GM12878 (cell line): ENCODE data around the gene DIDO1. TPM values are rescaled to one million over a fixed set of nuclear protein-coding genes. Genes with fewer than 3 reads are reported as not detected.
A peak's percentile ranks its signal among the peaks of the same experiment; 100 is the strongest.

ENCODE experiments used
- ATAC-seq: fragments of 200-7000 bp; cut with Tn5 transposase; 3 replicates; pipeline ENCODE4 v1.9.1; 2020; ENCODE audit warnings: mild to moderate bottlenecking, moderate library complexity
- BruUV-seq: library from RNA; stranded (reverse); fragments of 400-500 nt; replicated peaks from 2 replicates; lab custom pipeline; 2021; lab: Mats Ljungman, UMichigan
- CTCF ChIA-PET: fragments of 300-600 bp; sonication (Branson Sonifier 250); formaldehyde crosslinking; extraction: SDS; loops from one replicate; lab custom pipeline; 2021; ENCODE audit warnings: inconsistent platforms; lab: Yijun Ruan, JAX
- POLR2A ChIA-PET: fragments of 350-600 bp; formaldehyde crosslinking; extraction: SDS; loops from one replicate; lab custom pipeline; 2021; ENCODE audit warnings: inconsistent platforms; lab: Charles Lee
- RAD21 ChIA-PET: fragments of 300-600 bp; sonication (Branson Sonifier 250); formaldehyde crosslinking; loops from one replicate; lab custom pipeline; 2023; ENCODE audit warnings: antibody characterized with exemption; ENCODE audit not compliant: unreplicated experiment; lab: Charles Lee
- SMC1A ChIA-PET: fragments of 300-600 bp; sonication (Branson Sonifier 250); formaldehyde crosslinking; loops from one replicate; lab custom pipeline; 2023; ENCODE audit not compliant: unreplicated experiment, uncharacterized antibody; lab: Charles Lee
- DNase-seq: peaks from one replicate; pipeline ENCODE4 v3.0.0-alpha.2; 2011; ENCODE audit warnings: low read depth, low spot score
- FAIRE-seq: peaks from 3 replicates; lab custom pipeline; 2011; peaks lifted over from hg19 to GRCh38; lab: Jason Lieb, UNC
- H2AFZ ChIP-seq: 2 replicates; pipeline ENCODE4 v1.6.0; 2011; ENCODE audit warnings: low read depth, low read length, control low read depth; ENCODE audit not compliant: control insufficient read depth
- H3K27ac ChIP-seq: 2 replicates; pipeline ENCODE4 v1.5.1; 2011; ENCODE audit warnings: control low read depth; ENCODE audit not compliant: control insufficient read depth, insufficient read depth
- H3K27me3 ChIP-seq, 2 experiments: replicated peaks in 1 of 2; 2 replicates each; pipeline versions ENCODE4 v1.6.0 to v1.6.1; 2011; ENCODE audit warnings: low read length in 1 of 2; ENCODE audit not compliant: control insufficient read depth in 2 of 2, insufficient read depth in 2 of 2
- H3K36me3 ChIP-seq, 2 experiments: 2 replicates each; pipeline ENCODE4 v1.5.1; 2011; ENCODE audit warnings: low read length in 1 of 2; ENCODE audit not compliant: control insufficient read depth in 2 of 2, insufficient read depth in 2 of 2
- H3K4me1 ChIP-seq: 2 replicates; pipeline ENCODE4 v1.6.1; 2011; ENCODE audit warnings: mild to moderate bottlenecking, low read length, moderate library complexity, mixed read lengths; ENCODE audit not compliant: control insufficient read depth, insufficient read depth
- H3K4me2 ChIP-seq: 2 replicates; pipeline ENCODE4 v1.6.0; 2011; ENCODE audit warnings: control low read depth; ENCODE audit not compliant: control insufficient read depth, insufficient read depth
- H3K4me3 ChIP-seq: fragments of 200-600 bp; sonication (generic); 2 replicates; pipeline ENCODE4 v1.5.1; 2016
- H3K79me2 ChIP-seq: 2 replicates; pipeline ENCODE4 v1.6.0; 2011; ENCODE audit warnings: low read length; ENCODE audit not compliant: control insufficient read depth, insufficient read depth
- H3K9ac ChIP-seq: 2 replicates; pipeline ENCODE4 v1.8.0; 2011; ENCODE audit warnings: low read length, control low read depth, mixed read lengths; ENCODE audit not compliant: control insufficient read depth, insufficient read depth
- H3K9me3 ChIP-seq: replicated peaks from 3 replicates; pipeline ENCODE4 v1.5.1; 2011; ENCODE audit warnings: mild to moderate bottlenecking, low read length; ENCODE audit not compliant: control insufficient read depth, insufficient read depth
- H4K20me1 ChIP-seq: 2 replicates; pipeline ENCODE4 v1.6.0; 2011; ENCODE audit not compliant: control insufficient read depth, insufficient read depth
- CBX3 ChIP-seq: fragments of 200-600 bp; sonication (generic); IDR thresholded peaks from 2 replicates; pipeline ENCODE4 v1.6.1; 2016; ENCODE audit warnings: low read depth, borderline replicate concordance
- CHD2 ChIP-seq: IDR thresholded peaks from 2 replicates; pipeline ENCODE4 v1.6.1; 2011; ENCODE audit warnings: low read depth, low read length, improper control_type of control experiment, borderline replicate concordance
- FOXK2 ChIP-seq: fragments of 450-650 bp; IDR thresholded peaks from 2 replicates; pipeline ENCODE4 v1.6.1; 2017; ENCODE audit warnings: mild to moderate bottlenecking, moderate library complexity
- MLLT1 ChIP-seq: fragments of 450-650 bp; IDR thresholded peaks from 2 replicates; pipeline ENCODE4 v1.6.1; 2016; ENCODE audit warnings: mild to moderate bottlenecking
- PKNOX1 ChIP-seq: fragments of 450-650 bp; IDR thresholded peaks from 2 replicates; pipeline ENCODE4 v1.6.1; 2016; ENCODE audit warnings: mild to moderate bottlenecking
- POLR2A ChIP-seq: IDR thresholded peaks from 2 replicates; pipeline ENCODE4 v1.6.1; 2011; ENCODE audit warnings: low read depth, mild to moderate bottlenecking, low read length
- WGBS: methylation state at CpG from one replicate; pipeline ENCODE4 v1.1.6; 2016; ENCODE audit warnings: low lambda C conversion rate; ENCODE audit not compliant: insufficient replicate concordance, insufficient coverage; ENCODE audit errors: missing lambda C conversion rate; 5-methylcytosine and 5-hydroxymethylcytosine counted together
- in situ Hi-C: fragments of 300-500 bp; cut with MboI; formaldehyde crosslinking; loops from 9 replicates; pipeline ENCODE4 v1.14.3; 2018; ENCODE audit warnings: mixed read lengths
- intact Hi-C: fragments of 100-400 bp; cut with micrococcal nuclease; formaldehyde crosslinking; loops from one replicate; pipeline ENCODE4 v1.14.2; 2022; ENCODE audit not compliant: unreplicated experiment
- polyA plus RNA-seq, 11 experiments: library from polyadenylated mRNA; depleted of rRNA in 4 of 11; unstranded in 6 of 11; stranded (reverse) in 5 of 11; fragments of >200 nt; fragmentation: Nextera tagmentation in 4 of 11; fragmentation: Illumina TruSeq in 1 of 11; extraction: Ambion mirVana in 4 of 11; extraction: Trizol in 1 of 11; gene quantifications; 1 replicate in 1 of 11; 2 replicates in 10 of 11; pipeline versions ENCODE4 v1.2.1 to v1.2.3, GENCODE V29; 2011 to 2016; ENCODE audit warnings: inconsistent platforms in 2 of 11, missing spikeins in 2 of 11, low read depth in 1 of 11
- total RNA-seq, 4 experiments: library from RNA; depleted of rRNA in 3 of 4; stranded (reverse); fragments of >200 nt in 3 of 4; fragmentation: Illumina TruSeq in 1 of 4; extraction: Trizol in 1 of 4; gene quantifications; 2 replicates each; pipeline versions ENCODE4 v1.2.1 to v1.2.3, GENCODE V29; 2013 to 2021
- TF ChIP-seq, protein P1 (sequence below): fragments of 150-350 bp; IDR thresholded peaks from 2 replicates; pipeline ENCODE4 v1.6.1; 2014; ENCODE audit warnings: mild to moderate bottlenecking, low read depth, low read length
- TF ChIP-seq, protein P2 (sequence below): fragments of 450-650 bp; conservative IDR thresholded peaks from 2 replicates; pipeline ENCODE4 v1.6.1; 2017; ENCODE audit warnings: mild to moderate bottlenecking, moderate library complexity
- TF ChIP-seq, protein P3 (sequence below): IDR thresholded peaks from 2 replicates; pipeline ENCODE4 v1.6.1; 2011; ENCODE audit warnings: mild to moderate bottlenecking, low read depth, low read length, moderate library complexity; ENCODE audit not compliant: insufficient replicate concordance

DIDO1 gene
- total and polyA plus RNA-seq, 10 of the 15 experiments (the other 5 are each of a cell fraction or from before 2014, with no cell fraction given) = 5.5 to 56.4 (median 38.4) TPM

- Histone ChIP-seq H3K4me1 (peaks cover 35% of the 10 kb centered on the region), H3K27me3 (no peaks in the 10 kb centered on the region), H3K4me2 (peak overlapping the region; percentile 96), H3K79me2 (peaks cover 99% of the 10 kb centered on the region), H4K20me1 (peaks cover 17% of the 10 kb centered on the region), H2AFZ (no peak overlapping the region), H3K36me3 (no peaks in the 10 kb centered on the region; a peak in 2 of 4 replicates), H3K9me3 (no peaks in the 10 kb centered on the region), H3K27ac (peak overlapping the region; percentile 96), H3K4me3 (peak overlapping the region; percentile 64), H3K9ac (peak overlapping the region; percentile 83)
- WGBS = 35% methylated on average over 12 of the region's 12 CpGs
- intact Hi-C loops (no loop called here), in situ Hi-C loops (no loop called here)
- POLR2A ChIA-PET = interaction anchor here (0.7 to 5.4 kb wide), 6 partner anchors 9 to 89 kb away, joined by 3 to 59 read pairs (median 4); partner anchors contain the start of genes GID8 and TCFL5
- TF ChIP-seq CBX3 = no peak
- no peak for TF ChIP-seq CHD2
- no peak for TF ChIP-seq POLR2A
- TF ChIP-seq, protein P1, sequence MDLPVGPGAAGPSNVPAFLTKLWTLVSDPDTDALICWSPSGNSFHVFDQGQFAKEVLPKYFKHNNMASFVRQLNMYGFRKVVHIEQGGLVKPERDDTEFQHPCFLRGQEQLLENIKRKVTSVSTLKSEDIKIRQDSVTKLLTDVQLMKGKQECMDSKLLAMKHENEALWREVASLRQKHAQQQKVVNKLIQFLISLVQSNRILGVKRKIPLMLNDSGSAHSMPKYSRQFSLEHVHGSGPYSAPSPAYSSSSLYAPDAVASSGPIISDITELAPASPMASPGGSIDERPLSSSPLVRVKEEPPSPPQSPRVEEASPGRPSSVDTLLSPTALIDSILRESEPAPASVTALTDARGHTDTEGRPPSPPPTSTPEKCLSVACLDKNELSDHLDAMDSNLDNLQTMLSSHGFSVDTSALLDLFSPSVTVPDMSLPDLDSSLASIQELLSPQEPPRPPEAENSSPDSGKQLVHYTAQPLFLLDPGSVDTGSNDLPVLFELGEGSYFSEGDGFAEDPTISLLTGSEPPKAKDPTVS = no peak
- TF ChIP-seq PKNOX1 = peak; percentile 95
- TF ChIP-seq FOXK2 = 0 out of 2 replicates have a peak, but pooled peaks have one; percentile 9
- TF ChIP-seq, protein P2, sequence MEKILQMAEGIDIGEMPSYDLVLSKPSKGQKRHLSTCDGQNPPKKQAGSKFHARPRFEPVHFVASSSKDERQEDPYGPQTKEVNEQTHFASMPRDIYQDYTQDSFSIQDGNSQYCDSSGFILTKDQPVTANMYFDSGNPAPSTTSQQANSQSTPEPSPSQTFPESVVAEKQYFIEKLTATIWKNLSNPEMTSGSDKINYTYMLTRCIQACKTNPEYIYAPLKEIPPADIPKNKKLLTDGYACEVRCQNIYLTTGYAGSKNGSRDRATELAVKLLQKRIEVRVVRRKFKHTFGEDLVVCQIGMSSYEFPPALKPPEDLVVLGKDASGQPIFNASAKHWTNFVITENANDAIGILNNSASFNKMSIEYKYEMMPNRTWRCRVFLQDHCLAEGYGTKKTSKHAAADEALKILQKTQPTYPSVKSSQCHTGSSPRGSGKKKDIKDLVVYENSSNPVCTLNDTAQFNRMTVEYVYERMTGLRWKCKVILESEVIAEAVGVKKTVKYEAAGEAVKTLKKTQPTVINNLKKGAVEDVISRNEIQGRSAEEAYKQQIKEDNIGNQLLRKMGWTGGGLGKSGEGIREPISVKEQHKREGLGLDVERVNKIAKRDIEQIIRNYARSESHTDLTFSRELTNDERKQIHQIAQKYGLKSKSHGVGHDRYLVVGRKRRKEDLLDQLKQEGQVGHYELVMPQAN = 0 out of 2 replicates have a peak, but pooled peaks have one; percentile 26
- TF ChIP-seq MLLT1 = peak; percentile 67
- TF ChIP-seq, protein P3, sequence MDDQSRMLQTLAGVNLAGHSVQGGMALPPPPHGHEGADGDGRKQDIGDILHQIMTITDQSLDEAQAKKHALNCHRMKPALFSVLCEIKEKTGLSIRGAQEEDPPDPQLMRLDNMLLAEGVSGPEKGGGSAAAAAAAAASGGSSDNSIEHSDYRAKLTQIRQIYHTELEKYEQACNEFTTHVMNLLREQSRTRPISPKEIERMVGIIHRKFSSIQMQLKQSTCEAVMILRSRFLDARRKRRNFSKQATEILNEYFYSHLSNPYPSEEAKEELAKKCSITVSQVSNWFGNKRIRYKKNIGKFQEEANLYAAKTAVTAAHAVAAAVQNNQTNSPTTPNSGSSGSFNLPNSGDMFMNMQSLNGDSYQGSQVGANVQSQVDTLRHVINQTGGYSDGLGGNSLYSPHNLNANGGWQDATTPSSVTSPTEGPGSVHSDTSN = peak; percentile 83
- DNase-seq (no peak), ATAC-seq (no peak), FAIRE-seq (no peak)
- SMC1A ChIA-PET = interaction anchor here (1.0 to 2.1 kb wide), 8 partner anchors 9 to 48 kb away, joined by 3 to 5 read pairs (median 4); partner anchors contain the start of gene GID8
- CTCF ChIA-PET = interaction anchor here (0.6 to 2.6 kb wide), 6 partner anchors 10 to 87 kb away, joined by 3 to 14 read pairs (median 5); no protein-coding TSS in a partner anchor
- RAD21 ChIA-PET = interaction anchor here (0.5 to 1.8 kb wide), 7 partner anchors 10 to 466 kb away, joined by 3 to 5 read pairs (median 4); no protein-coding TSS in a partner anchor
- TSS peak; percentile 52 for BruUV-seq
Observed at GRCh38 chr20:62924442-62925075, 1.7 kb downstream of the DIDO1 start.
